OCI-LY3 (cell line): ENCODE measurements around the gene LHFPL4.

ENCODE experiments used
- H2AFZ ChIP-seq: fragments of 200-600, 300-600 bp; shearing (Covaris generic); 2 replicates; pipeline ENCODE4 v1.6.0; 2014; ENCODE audit warnings: antibody characterized with exemption, low read depth, low read length
- H3K27ac ChIP-seq: fragments of 200-600, 300-600 bp; sonication (generic); 2 replicates; pipeline ENCODE4 v1.5.1; 2014; ENCODE audit warnings: mild to moderate bottlenecking, low read length, moderate library complexity, mixed read lengths
- H3K27me3 ChIP-seq: fragments of 200-600, 300-600 bp; sonication (generic); 2 replicates; pipeline ENCODE4 v1.6.1; 2014; ENCODE audit warnings: low read depth, low read length, mixed read lengths
- H3K36me3 ChIP-seq: fragments of 200-600, 300-600 bp; sonication (generic); replicated peaks from 2 replicates; pipeline ENCODE3; 2014; ENCODE audit warnings: low read depth, low read length, mixed read lengths
- H3K4me1 ChIP-seq: fragments of 300-600, 200-600 bp; sonication (generic); 2 replicates; pipeline ENCODE4 v1.6.1; 2014; ENCODE audit warnings: low read length, mixed read lengths
- H3K4me2 ChIP-seq: fragments of 200-600, 300-600 bp; sonication (generic); 2 replicates; pipeline ENCODE4 v1.6.1; 2014; ENCODE audit warnings: low read length, mixed read lengths
- H3K4me3 ChIP-seq: fragments of 300-600, 200-600 bp; sonication (generic); 2 replicates; pipeline ENCODE4 v1.5.1; 2014; ENCODE audit warnings: antibody characterized with exemption, mild to moderate bottlenecking, low read length, moderate library complexity
- H3K79me2 ChIP-seq: fragments of 300-600, 200-600 bp; shearing (Covaris generic); 2 replicates; pipeline ENCODE4 v1.6.1; 2014; ENCODE audit warnings: mild to moderate bottlenecking, low read length, mixed read lengths
- H3K9ac ChIP-seq: fragments of 300-600, 200-600 bp; shearing (Covaris generic); 2 replicates; pipeline ENCODE4 v1.6.0; 2014; ENCODE audit warnings: mild to moderate bottlenecking, low read length, moderate library complexity
- H3K9me3 ChIP-seq: fragments of 200-600, 300-600 bp; shearing (Covaris generic); 2 replicates; pipeline ENCODE4 v1.6.1; 2014; ENCODE audit warnings: low read length, mixed read lengths; ENCODE audit not compliant: insufficient read depth
- H4K20me1 ChIP-seq: fragments of 200-600, 300-600 bp; sonication (generic); 2 replicates; pipeline ENCODE4 v1.6.1; 2016; ENCODE audit warnings: low read length, mixed read lengths; ENCODE audit not compliant: insufficient read depth
- EZH2phosphoT487 ChIP-seq: fragments of 200-600 bp; shearing (Covaris generic); IDR thresholded peaks from 2 replicates; pipeline ENCODE4 v1.6.1; 2018; ENCODE audit warnings: antibody characterized with exemption, mixed run types, low read depth
- TF ChIP-seq, protein P1 (sequence below): fragments of 200-600, 300-600 bp; sonication (generic); IDR thresholded peaks from 2 replicates; pipeline ENCODE4 v1.5.1; 2014; ENCODE audit warnings: antibody characterized with exemption, low read length, low read depth

LHFPL4 gene

GRCh38 chr3:9476935-9477334, 76.7 kb downstream of the LHFPL4 start:
- peaks cover 84% of the 10 kb centered on the region for H3K36me3 ChIP-seq
- no peak overlapping the region for H3K4me2 ChIP-seq
- H3K27ac ChIP-seq, result no peak overlapping the region
- no peaks in the 10 kb centered on the region for H3K27me3 ChIP-seq
- H3K79me2 ChIP-seq, result no peaks in the 10 kb centered on the region; the same call in 1 of the 2 replicates
- H3K4me3 ChIP-seq, result no peak overlapping the region
- H3K9me3 ChIP-seq, result no peaks in the 10 kb centered on the region
- no peaks in the 10 kb centered on the region for H3K4me1 ChIP-seq
- H4K20me1 ChIP-seq, result no peaks in the 10 kb centered on the region
- no peak overlapping the region for H2AFZ ChIP-seq
- H3K9ac ChIP-seq, result no peak overlapping the region
- TF ChIP-seq, protein P1, sequence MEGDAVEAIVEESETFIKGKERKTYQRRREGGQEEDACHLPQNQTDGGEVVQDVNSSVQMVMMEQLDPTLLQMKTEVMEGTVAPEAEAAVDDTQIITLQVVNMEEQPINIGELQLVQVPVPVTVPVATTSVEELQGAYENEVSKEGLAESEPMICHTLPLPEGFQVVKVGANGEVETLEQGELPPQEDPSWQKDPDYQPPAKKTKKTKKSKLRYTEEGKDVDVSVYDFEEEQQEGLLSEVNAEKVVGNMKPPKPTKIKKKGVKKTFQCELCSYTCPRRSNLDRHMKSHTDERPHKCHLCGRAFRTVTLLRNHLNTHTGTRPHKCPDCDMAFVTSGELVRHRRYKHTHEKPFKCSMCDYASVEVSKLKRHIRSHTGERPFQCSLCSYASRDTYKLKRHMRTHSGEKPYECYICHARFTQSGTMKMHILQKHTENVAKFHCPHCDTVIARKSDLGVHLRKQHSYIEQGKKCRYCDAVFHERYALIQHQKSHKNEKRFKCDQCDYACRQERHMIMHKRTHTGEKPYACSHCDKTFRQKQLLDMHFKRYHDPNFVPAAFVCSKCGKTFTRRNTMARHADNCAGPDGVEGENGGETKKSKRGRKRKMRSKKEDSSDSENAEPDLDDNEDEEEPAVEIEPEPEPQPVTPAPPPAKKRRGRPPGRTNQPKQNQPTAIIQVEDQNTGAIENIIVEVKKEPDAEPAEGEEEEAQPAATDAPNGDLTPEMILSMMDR, result no peak
- TF ChIP-seq EZH2phosphoT487, result no peak

DNA sequence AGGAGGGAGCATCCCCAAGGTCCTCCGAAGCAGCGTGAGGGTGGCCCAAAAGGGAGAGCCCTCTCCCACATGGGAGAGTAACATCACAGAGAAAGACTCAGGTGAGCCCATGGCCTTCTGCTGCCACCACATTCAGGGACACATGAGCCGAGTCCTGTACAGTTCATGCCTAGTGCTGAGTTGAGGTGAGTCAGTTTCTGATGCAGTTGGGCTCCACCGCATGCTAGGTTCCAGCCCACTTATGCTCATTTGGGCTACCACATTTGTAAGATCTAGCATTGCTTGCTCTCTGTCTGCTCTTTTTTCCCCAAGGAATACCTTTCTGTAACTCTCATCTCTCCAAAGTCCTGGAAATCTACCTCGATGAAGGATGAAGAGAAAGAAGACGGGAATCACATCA, 79.1 kb downstream of the LHFPL4 start:
- Histone ChIP-seq H3K4me2 (no peak overlapping the region), H4K20me1 (peaks cover 9% of the 10 kb centered on the region), H3K4me1 (no peaks in the 10 kb centered on the region), H3K27me3 (no peaks in the 10 kb centered on the region), H3K9ac (no peak overlapping the region), H2AFZ (no peak overlapping the region), H3K4me3 (no peak overlapping the region), H3K27ac (no peak overlapping the region), H3K9me3 (no peaks in the 10 kb centered on the region), H3K79me2 (peaks cover 21% of the 10 kb centered on the region; the same call in 1 of the 2 replicates), H3K36me3 (peaks cover 91% of the 10 kb centered on the region)
- TF ChIP-seq, protein P1, result no peak
- no peak for TF ChIP-seq EZH2phosphoT487

DNA sequence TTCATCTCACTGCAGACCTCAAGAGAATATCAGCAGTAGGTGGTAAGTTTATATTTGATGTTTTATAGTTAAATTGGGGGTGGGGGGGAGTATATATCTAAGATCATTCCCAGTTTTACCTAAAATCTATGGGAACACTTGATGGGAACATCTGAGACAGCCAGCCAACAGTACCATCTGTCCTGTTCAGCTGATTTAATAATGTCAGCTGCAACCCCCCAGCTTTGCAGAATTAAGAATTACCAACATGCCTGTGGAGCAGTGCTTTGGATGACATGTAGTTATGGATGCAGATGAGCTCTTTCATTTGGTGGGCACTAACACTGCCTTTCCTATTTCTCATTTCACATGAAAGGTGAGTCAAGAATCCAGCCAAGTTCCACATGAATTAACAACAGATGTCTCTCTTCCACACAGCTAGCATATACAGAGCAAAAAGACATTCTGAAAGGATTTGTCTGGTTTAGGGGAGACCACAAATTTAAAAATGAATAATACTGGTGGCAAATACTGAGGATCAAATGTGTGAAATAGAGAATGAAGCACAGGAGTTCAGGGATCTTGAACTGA, 80.0 kb downstream of the LHFPL4 start:
- H3K9me3 ChIP-seq, result no peaks in the 10 kb centered on the region
- H3K4me1 ChIP-seq, result no peaks in the 10 kb centered on the region
- TF ChIP-seq, protein P1, result no peak
- no peak for TF ChIP-seq EZH2phosphoT487
- no peak overlapping the region for H2AFZ ChIP-seq
- no peaks in the 10 kb centered on the region for H3K27me3 ChIP-seq
- H3K27ac ChIP-seq, result no peak overlapping the region
- H3K9ac ChIP-seq, result no peak overlapping the region
- no peak overlapping the region for H3K4me3 ChIP-seq
- peaks cover 18% of the 10 kb centered on the region for H4K20me1 ChIP-seq
- peaks cover 26% of the 10 kb centered on the region for H3K79me2 ChIP-seq
- H3K36me3 ChIP-seq, result peaks cover 92% of the 10 kb centered on the region
- H3K4me2 ChIP-seq, result no peak overlapping the region

DNA sequence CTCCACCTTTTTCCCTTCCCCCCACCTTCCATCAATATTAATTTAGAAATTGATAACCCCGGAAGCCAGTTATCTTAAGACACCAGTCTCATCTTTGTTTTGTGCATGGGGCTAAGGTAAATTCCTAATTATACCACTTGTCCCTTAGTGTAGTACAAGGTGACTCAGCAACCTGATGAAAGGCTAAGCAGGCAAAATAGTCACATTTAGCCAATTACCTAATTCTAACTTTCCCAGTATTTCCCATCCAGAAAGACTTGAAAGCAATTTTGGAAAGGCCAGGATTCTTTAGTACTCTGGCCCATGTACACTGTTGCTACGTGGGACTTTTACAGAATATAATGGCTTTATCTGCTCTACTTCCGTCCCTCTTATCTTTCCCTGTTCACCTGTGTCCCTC, 83.6 kb downstream of the LHFPL4 start:
- H3K4me3 ChIP-seq, result no peak overlapping the region
- peaks cover 23% of the 10 kb centered on the region for H4K20me1 ChIP-seq
- no peak overlapping the region for H2AFZ ChIP-seq
- TF ChIP-seq EZH2phosphoT487, result no peak
- TF ChIP-seq, protein P1, result no peak
- no peak overlapping the region for H3K27ac ChIP-seq
- H3K4me1 ChIP-seq, result no peaks in the 10 kb centered on the region
- peaks cover 92% of the 10 kb centered on the region for H3K36me3 ChIP-seq
- no peak overlapping the region for H3K9ac ChIP-seq
- no peaks in the 10 kb centered on the region for H3K27me3 ChIP-seq
- no peak overlapping the region for H3K4me2 ChIP-seq
- H3K9me3 ChIP-seq, result no peaks in the 10 kb centered on the region
- H3K79me2 ChIP-seq, result peaks cover 29% of the 10 kb centered on the region
